Lung (tissue), 12 donors: Measurements from ENCODE around the gene FBLN5. TPM values are rescaled to one million over a fixed set of nuclear protein-coding genes. Genes with fewer than 3 reads are reported as not detected.
A peak's percentile ranks its signal among the peaks of the same experiment; 100 is the strongest.
"Not testable (repeated sequence)": the region's sequence is repeated elsewhere in the genome, so short reads cannot be mapped to it uniquely, and the experiment has no call there.

Experiments used
- ATAC-seq: fragments of 200-7000 bp; cut with Tn5 transposase; one replicate; pipeline ENCODE4 v1.9.1; 2020; ENCODE audit warnings: moderate number of reproducible peaks; ENCODE audit not compliant: insufficient read depth, low FRiP score
- DNase-seq, 3 donors: peaks; one replicate each; pipeline ENCODE4 v3.0.0-alpha.2; 2013 to 2017
- H3K27ac ChIP-seq, 2 donors: one replicate each; pipeline ENCODE4 v1.5.1; 2013; ENCODE audit warnings: mild to moderate bottlenecking in 2 of 2, moderate library complexity in 2 of 2, control low read depth in 1 of 2, inconsistent platforms in 1 of 2, low read depth in 1 of 2, low read length in 1 of 2
- H3K27me3 ChIP-seq, 3 donors: one replicate each; pipeline ENCODE4 v1.5.1; 2013; ENCODE audit warnings: low read length in 2 of 3; ENCODE audit not compliant: control insufficient read depth in 3 of 3, insufficient read depth in 3 of 3
- H3K36me3 ChIP-seq, 4 donors: one replicate each; pipeline ENCODE4 v1.5.1; 2013; ENCODE audit warnings: low read length in 4 of 4, mild to moderate bottlenecking in 1 of 4, moderate library complexity in 1 of 4; ENCODE audit not compliant: control insufficient read depth in 4 of 4, insufficient read depth in 4 of 4
- H3K4me1 ChIP-seq, 5 donors: one replicate each; pipeline ENCODE4 v1.5.1; 2013; ENCODE audit warnings: low read length in 5 of 5, mild to moderate bottlenecking in 2 of 5, moderate library complexity in 1 of 5; ENCODE audit not compliant: control insufficient read depth in 5 of 5, insufficient read depth in 5 of 5
- H3K4me3 ChIP-seq: one replicate; pipeline ENCODE4 v1.5.1; 2013; ENCODE audit warnings: mild to moderate bottlenecking, control low read depth, moderate library complexity
- H3K9ac ChIP-seq, 2 donors: one replicate each; pipeline ENCODE4 v1.5.1; 2013; ENCODE audit warnings: low read length in 2 of 2, control low read depth in 1 of 2; ENCODE audit not compliant: insufficient read depth in 1 of 2
- H3K9me3 ChIP-seq, 4 donors: one replicate each; pipeline ENCODE4 v1.5.1; 2013; ENCODE audit warnings: low read length in 3 of 4, mild to moderate bottlenecking in 1 of 4, moderate library complexity in 1 of 4; ENCODE audit not compliant: control insufficient read depth in 4 of 4, insufficient read depth in 3 of 4
- WGBS, 2 donors: extraction: QIAGEN DNeasy Blood & Tissue Kit; methylation state at CpG; one replicate each; pipeline ENCODE4 v1.1.7; 2013; 5-methylcytosine and 5-hydroxymethylcytosine counted together
- polyA plus RNA-seq, 2 donors: library from polyadenylated mRNA; stranded (reverse); fragments of 200-250 nt; gene quantifications; one replicate each; pipeline ENCODE4 v1.2.1, GENCODE V29; 2013
- total RNA-seq, 2 donors: library from RNA; depleted of rRNA in 1 of 2; stranded (reverse); fragments of >200 nt in 1 of 2; gene quantifications; one replicate each; pipeline ENCODE4 v1.2.1, GENCODE V29; 2014 to 2021
- TF ChIP-seq, protein P1 (sequence below): IDR thresholded peaks from 2 replicates; pipeline ENCODE4 v1.5.1; 2012; ENCODE audit warnings: mild to moderate bottlenecking; ENCODE audit errors: control extremely low read depth, extremely low read depth
- donor health status: control.
- donor health status: control.
- donor health status: Bipolar disorder and iron deficiency.
- donor health status: healthy.
- donor health status: DM: yes; HTN: yes; CAD: no.

Gene FBLN5
- total and polyA plus RNA-seq, 4 donors: 43.1 to 83.0 (median 72.0) TPM

DNA sequence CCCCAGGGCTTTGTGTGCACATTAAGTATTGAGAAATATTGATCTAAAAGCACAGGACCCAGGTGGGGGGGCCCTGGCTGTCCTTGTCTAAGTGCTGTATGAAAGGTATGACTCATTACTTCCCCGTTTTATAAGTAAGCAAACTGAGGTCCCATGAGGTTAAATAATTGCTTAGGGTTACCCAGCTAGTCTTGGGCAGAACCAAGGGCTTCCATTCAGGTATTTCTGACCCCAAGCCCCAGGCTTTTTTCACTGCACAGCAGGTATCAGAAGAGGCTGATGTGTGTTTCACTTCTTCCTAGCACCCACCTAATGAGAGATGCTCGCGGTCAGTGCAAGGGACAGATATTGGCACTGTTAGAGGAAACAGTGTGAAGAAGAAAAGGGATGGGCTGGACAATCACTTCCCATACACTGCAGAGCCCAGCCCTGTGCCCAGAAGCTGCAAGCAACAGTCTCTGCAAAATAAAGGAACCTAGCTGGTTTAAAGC lies 75.4 kb downstream of the FBLN5 start:
- no peak for DNase-seq
- H3K4me3 ChIP-seq: no peak overlapping the region
- 11 to 23% methylated on average over 3 of the region's 3 CpGs for WGBS, 2 donors
- peak overlapping the region in 1 of 2 donors; percentile 88 for H3K27ac ChIP-seq
- no peak overlapping the region for H3K9ac ChIP-seq
- H3K9me3 ChIP-seq: peaks cover 0 to 4% (median 0%) of the 10 kb centered on the region in 4 donors
- TF ChIP-seq, protein P1, sequence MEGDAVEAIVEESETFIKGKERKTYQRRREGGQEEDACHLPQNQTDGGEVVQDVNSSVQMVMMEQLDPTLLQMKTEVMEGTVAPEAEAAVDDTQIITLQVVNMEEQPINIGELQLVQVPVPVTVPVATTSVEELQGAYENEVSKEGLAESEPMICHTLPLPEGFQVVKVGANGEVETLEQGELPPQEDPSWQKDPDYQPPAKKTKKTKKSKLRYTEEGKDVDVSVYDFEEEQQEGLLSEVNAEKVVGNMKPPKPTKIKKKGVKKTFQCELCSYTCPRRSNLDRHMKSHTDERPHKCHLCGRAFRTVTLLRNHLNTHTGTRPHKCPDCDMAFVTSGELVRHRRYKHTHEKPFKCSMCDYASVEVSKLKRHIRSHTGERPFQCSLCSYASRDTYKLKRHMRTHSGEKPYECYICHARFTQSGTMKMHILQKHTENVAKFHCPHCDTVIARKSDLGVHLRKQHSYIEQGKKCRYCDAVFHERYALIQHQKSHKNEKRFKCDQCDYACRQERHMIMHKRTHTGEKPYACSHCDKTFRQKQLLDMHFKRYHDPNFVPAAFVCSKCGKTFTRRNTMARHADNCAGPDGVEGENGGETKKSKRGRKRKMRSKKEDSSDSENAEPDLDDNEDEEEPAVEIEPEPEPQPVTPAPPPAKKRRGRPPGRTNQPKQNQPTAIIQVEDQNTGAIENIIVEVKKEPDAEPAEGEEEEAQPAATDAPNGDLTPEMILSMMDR: no peak
- peaks cover 0 to 26% (median 12%) of the 10 kb centered on the region in 4 donors for H3K36me3 ChIP-seq
- peak; percentile 9 for ATAC-seq
- peaks cover 2 to 20% (median 6%) of the 10 kb centered on the region in 5 donors for H3K4me1 ChIP-seq
- H3K27me3 ChIP-seq: no peaks in the 10 kb centered on the region

DNA sequence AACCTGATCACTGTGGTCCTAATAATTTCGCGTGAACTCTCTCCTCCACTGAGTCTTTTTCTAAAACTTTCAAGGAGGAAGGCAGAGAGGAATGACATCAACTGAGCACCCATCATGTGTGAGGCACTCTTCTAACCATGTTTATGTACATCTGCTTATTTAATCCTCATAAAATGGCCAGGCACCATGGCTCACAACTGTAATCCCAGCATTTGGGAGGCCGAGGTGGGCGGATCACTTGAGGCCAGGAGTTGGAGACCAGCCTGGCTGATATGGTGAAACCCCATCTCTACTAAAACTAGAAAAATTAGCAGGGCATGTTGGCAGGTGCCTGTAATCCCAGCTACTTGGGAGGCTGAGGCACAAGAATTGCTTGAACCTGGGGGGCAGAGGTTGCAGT lies 76.1 kb downstream of the FBLN5 start:
- Histone ChIP-seq H3K36me3 (peaks cover 0 to 26% (median 11%) of the 10 kb centered on the region in 4 donors), H3K4me1 (peaks cover 2 to 20% (median 6%) of the 10 kb centered on the region in 5 donors)
- DNase-seq: not testable (repeated sequence)

DNA sequence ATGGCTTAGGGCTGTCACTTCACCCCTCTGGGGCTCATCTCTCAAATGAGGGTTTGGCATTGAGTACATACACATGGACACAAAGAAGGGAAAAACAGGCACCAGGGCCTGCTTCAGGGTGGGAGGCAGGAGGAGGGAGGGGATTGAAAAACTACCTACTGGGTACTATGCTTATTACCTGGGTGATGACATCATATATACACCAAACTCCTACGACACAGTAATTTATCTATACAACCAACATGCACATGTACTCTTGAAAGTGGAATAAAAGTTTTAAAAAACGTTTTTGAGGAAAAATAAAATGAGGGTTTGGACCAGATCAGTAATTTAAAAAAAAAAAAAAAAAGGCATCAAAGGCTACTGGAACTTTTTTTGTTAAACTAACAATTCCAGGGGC lies 76.6 kb downstream of the FBLN5 start:
- ATAC-seq (no peak), DNase-seq (no peak)
- TF ChIP-seq, protein P1: no peak
- WGBS, 2 donors: 56 to 77% methylated on average over 2 of the region's 2 CpGs
- no peak overlapping the region for H3K9ac ChIP-seq
- H3K27me3 ChIP-seq: no peaks in the 10 kb centered on the region
- peaks cover 0 to 4% (median 0%) of the 10 kb centered on the region in 4 donors for H3K9me3 ChIP-seq
- peaks cover 0 to 26% (median 11%) of the 10 kb centered on the region in 4 donors for H3K36me3 ChIP-seq
- H3K4me1 ChIP-seq: peaks cover 2 to 20% (median 6%) of the 10 kb centered on the region in 5 donors
- H3K4me3 ChIP-seq: no peak overlapping the region
- peak overlapping the region in 1 of 2 donors; percentile 76 for H3K27ac ChIP-seq

More for the DNA sequence above, 76.1 kb downstream of the FBLN5 start:
- H3K4me3 ChIP-seq, H3K27ac ChIP-seq, H3K9ac ChIP-seq, H3K27me3 ChIP-seq, H3K9me3 ChIP-seq, ATAC-seq: not testable (repeated sequence)
- WGBS, 2 donors: 76 to 83% methylated on average over 4 of the region's 4 CpGs

DNA sequence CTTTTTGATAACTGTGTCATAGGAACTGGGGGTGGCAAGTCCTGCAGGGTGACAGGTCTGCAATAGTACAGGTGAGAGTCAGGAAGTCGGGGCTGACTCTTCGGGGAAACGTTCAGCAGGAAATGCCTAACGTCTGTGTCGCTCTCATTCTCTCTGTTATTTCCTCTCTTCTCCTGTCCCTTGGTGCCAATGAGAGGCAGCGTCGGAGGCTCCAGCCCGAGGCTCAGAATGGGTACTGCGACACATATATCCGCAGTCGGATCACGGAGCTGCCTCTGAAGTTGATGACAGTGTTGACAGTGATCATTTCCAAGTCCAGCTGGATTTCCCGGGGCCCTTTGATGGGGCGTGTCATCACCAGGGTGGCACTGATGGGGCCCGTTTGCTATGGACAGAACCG lies 77.5 kb downstream of the FBLN5 start:
- H3K27me3 ChIP-seq: no peaks in the 10 kb centered on the region
- DNase-seq (no peak), ATAC-seq (no peak)
- H3K9ac ChIP-seq: no peak overlapping the region
- peaks cover 0 to 21% (median 10%) of the 10 kb centered on the region in 4 donors for H3K36me3 ChIP-seq
- peaks cover 0 to 4% (median 0%) of the 10 kb centered on the region in 4 donors for H3K9me3 ChIP-seq
- no peak overlapping the region for H3K4me3 ChIP-seq
- TF ChIP-seq, protein P1: no peak
- H3K27ac ChIP-seq: peak overlapping the region in 1 of 2 donors; percentile 76
- peaks cover 2 to 20% (median 6%) of the 10 kb centered on the region in 5 donors for H3K4me1 ChIP-seq
- whole genome bisulfite sequencing, 2 donors: 44 to 49% methylated on average over 16 of the region's 16 CpGs
